HG02884 (cell line): ENCODE data around the gene EPS8L3.
"Not testable (repeated sequence)": the region's sequence is repeated elsewhere in the genome, so short reads cannot be mapped to it uniquely, and the experiment has no call there.

Source experiments
- ATAC-seq: cut with Tn5 transposase; IDR thresholded peaks from one replicate; pipeline ENCODE4 v1.9.1; 2021; ENCODE audit warnings: mild to moderate bottlenecking, moderate library complexity; ENCODE audit not compliant: unreplicated experiment

EPS8L3 gene

DNA sequence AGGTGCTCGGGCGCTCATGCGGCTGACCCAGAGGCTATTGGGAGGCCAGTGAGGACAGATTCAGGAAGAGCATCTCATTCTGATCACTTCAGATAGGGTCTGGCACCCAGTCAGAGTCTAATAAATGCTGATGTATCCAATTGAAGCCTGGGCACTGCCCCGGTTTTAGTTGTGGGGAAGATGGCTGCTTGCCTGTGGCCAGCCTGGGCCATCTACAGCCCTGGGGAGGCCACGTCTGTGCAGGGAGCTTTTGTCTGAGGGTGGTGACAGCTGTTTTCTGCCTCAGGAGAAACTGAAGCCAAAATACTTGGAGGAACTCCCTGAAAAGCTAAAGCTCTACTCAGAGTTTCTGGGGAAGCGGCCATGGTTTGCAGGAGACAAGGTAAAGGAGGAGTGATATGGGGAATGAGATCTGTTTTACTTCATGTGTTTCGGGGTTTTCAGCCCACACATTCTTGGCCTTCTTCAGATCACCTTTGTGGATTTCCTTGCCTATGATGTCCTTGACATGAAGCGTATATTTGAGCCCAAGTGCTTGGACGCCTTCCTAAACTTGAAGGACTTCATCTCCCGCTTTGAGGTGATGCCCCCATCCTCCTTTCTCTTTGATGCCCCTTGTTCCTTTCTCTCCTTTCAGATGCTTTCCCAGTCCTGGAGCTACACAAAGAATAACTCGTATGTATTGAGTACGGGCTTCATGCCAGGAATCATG lies 48.9 kb downstream of the EPS8L3 start:
- no peak for ATAC-seq

DNA sequence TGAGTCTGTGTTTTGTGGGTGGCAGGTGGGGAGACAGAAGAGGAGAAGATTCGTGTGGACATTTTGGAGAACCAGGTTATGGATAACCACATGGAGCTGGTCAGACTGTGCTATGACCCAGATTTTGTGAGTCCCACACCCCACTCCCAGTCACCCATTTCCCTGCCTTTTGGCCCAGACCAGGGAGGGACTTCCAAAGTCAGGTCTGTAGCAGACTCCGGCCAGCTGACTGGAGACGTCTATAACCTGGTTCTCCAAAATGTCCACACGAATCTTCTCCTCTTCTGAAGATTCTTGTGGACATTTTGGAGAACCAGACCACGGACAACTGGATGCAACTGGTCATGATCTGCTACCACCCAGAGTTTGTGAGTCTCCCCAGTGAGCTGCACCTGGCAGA lies 50.1 kb downstream of the EPS8L3 start:
- no peak for ATAC-seq

DNA sequence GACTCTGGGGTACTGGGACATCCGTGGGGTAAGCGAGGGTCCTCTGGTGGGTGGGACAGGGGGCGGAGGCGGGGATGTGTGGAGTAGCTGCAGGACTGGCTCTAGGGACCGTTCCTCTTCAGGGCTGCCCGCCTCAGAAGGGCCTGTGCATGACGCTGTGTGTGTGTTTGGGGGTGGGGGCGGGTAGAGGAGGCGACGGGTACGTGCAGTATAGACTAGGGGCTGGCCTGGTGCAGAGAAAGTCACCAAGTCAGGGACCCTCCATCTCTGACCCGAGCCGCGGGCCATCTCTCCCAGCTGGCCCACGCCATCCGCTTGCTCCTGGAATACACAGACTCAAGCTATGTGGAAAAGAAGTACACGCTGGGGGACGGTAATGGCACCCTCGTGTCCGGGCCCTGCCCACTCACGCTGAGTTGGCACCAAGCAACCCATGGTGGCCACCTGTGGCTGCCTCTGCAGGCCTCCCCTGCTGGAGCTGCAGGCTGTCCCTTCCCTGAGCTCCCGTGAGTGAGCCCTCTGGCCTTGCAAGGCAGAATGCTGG lies 51.3 kb downstream of the EPS8L3 start:
- no peak for ATAC-seq

DNA sequence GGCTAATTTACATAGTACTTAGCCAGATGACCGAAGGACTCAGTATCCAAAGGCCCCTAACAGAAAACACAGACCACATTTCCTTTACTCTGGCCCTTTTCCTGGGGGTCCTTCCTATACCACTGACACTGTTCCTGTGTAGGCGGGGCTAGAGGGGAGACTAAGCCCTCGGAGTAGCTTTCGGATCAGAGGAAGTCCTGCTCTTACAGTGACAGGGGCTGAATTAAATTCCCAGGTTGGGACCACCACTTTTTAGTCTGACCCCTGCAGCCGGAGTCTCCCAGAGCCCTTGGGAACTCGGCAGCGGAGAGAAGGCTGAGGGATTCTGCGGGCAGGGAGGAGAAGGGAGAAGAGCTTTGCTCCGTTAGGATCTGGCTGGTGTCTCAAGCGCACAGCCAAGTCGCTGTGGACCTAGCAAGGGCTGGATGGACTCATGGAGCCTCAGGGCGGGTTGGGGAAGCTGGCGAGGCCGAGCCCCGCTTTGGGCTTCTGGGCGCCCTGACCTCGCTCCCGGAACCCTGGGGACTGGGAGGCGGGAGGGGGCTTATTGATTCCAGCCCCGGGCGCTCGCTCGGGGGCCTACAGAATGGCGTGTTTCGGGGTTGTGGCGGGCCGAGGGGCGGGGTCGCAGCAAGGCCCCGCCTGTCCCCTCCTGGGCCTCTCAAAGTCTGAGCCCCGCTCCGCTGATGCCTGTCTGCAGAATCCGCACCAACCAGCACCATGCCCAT lies 52.0 kb downstream of the EPS8L3 start, which contains the start of gene GSTM5:
Gene GSTM5 (plus strand): TSS at position 659 of the 728 bp plus-strand sequence. CDS start 62 bp downstream, at position 721.
- ATAC-seq, result not testable (repeated sequence)

DNA sequence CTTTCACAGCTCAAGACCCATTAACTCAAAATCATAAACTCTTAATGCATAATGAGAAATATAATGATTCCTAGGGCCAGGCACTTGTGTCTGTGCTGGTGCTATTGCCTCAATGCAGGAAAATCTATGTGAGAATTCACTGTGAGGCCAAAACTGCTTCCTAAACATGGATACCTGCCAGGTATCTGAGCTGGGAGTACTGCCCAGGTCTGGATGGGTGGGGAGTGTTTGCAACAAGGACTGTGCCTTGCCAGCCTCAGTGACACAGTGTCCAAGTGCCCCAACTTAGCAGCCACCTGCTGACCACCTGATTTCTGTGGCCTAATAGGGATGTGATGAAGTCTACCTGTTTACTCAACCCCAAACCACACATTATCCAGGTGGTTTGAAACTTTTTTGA lies 53.9 kb downstream of the EPS8L3 start:
- ATAC-seq, result not testable (repeated sequence)

DNA sequence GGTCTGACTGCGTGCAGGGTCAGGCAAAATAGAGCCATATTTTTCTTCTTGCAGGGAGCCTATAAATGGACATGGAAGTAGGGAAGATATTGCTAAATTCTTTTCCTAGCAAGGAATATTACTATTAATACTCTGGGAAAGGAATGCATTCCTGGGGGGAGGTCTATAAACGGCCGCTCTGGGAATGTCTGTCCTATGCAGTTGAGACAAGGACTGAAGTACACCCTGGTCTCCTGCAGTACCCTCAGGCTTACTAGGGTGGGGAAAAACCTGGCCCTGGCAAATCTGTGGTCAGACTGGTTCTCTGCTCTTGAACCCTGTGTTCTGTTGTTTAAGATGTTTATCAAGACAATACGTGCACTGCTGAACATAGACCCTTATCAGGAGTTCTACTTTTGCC lies 54.8 kb downstream of the EPS8L3 start:
- not testable (repeated sequence) for ATAC-seq

DNA sequence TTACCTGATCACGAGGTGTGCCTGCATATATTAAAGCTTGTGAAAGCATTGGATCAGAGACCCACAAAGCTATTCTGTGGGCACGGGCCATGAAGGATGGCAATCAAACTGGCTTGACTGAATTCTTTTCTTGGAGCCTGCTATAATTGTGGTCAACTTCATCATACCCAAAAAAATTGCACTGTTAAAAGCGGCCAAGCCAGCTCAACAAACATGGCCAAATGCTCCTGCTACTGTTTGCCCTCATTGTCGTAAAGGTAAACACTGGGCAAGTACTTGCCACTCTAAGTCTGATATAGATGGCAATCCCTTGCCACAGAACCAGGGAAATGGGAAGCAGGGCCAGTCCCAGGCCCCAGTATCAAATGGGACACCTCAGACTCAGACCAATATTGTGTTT lies 58.3 kb downstream of the EPS8L3 start:
- ATAC-seq, result no peak

DNA sequence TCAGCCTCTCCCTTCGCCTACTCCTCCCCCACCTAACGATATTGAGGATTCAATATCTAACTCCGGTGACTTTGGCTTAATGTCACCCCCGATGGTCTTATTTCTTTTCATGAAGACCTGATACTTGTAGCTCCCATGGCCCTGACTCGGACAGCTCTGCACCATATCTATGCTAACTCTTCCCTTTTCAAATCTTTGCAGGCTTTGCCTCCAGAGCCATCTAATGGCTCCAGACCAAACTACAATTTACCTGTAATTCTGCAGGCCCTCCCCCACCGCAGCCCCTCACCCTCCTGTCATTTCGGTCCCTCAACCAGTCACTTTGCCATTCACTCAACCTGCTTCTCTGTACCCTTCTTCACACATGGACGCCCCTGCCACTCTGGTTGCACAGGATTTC lies 59.5 kb downstream of the EPS8L3 start:
- ATAC-seq, result no peak

DNA sequence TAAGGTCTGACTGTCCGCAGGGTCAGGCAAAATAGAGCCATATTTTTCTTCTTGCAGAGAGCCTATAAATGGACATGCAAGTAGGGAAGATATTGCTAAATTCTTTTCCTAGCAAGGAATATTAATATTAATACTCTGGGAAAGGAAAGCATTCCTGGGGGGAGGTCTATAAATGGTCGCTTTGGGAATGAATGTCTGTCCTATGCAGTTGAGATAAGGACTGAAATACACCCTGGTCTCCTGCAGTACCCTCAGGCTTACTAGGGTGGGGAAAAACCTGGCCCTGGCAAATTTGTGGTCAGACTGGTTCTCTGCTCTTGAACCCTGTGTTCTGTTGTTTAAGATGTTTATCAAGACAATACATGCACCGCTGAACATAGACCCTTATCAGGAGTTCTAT lies 60.8 kb downstream of the EPS8L3 start:
- ATAC-seq, result not testable (repeated sequence)
